Parietal lobe (tissue), 1 donor: Measurements from ENCODE around the gene DPYSL4. TPM values are rescaled to one million over a fixed set of nuclear protein-coding genes. Genes with fewer than 3 reads are reported as not detected.

ENCODE experiments used
- total RNA-seq: library from RNA; depleted of rRNA; stranded (reverse); fragments of >200 nt; gene quantifications from one replicate; pipeline ENCODE4 v1.2.3, GENCODE V29; 2014

DPYSL4 gene
- 69.5 TPM for total RNA-seq

GRCh38 chr10:132186488-132187429 is at the start of gene DPYSL4:
TSS of gene DPYSL4 (plus strand) at chr10:132186948. CDS start at chr10:132187064, 116 bp downstream.

Other genes with a start within 250 kb of the DPYSL4 start
- 32.6 TPM for gene BNIP3, start 205.0 kb upstream of the DPYSL4 start, total RNA-seq
- gene JAKMIP3, start 121.0 kb upstream of the DPYSL4 start, total RNA-seq = 7.8 TPM
- gene STK32C, start 121.0 kb downstream of the DPYSL4 start, total RNA-seq = 17.5 TPM
- gene LRRC27, start 145.2 kb downstream of the DPYSL4 start, total RNA-seq = 28.5 TPM
- gene PWWP2B, start 210.3 kb downstream of the DPYSL4 start, total RNA-seq = 5.9 TPM